ENCODE data around the gene CBX7. TPM values are rescaled to one million over a fixed set of nuclear protein-coding genes. Genes with fewer than 3 reads are reported as not detected.

Gene CBX7
- polyA plus RNA-seq, 1 experiment: 2.2 TPM

GRCh38 chr22:39115977-39116621, 36.4 kb downstream of the CBX7 start:
- Histone ChIP-seq H3K4me3 (ENCODE audit: low read depth, low read length) (no peak overlapping the region), H3K9me3 (ENCODE audit: control insufficient read depth, insufficient read depth, low read length) (no peaks in the 10 kb centered on the region), H3K27me3 (ENCODE audit: control insufficient read depth, insufficient read depth, low read length) (peaks cover 51% of the 10 kb centered on the region), H3K27ac (ENCODE audit: low read depth, low read length) (no peak overlapping the region)
- CTCF ChIA-PET: interaction anchor here (1.0 to 1.8 kb wide), 2 partner anchors 114 to 347 kb away, joined by 3 to 5 read pairs; no protein-coding TSS in a partner anchor
- POLR2A ChIA-PET: no interaction called here
- no peak for DNase-seq (ENCODE audit: low read depth, low spot score)
- TF ChIP-seq CTCF (IDR thresholded peaks at IDR 0.05; ENCODE audit: low read depth, low read length): no peak

- no peak overlapping the region for H3K4me3 ChIP-seq (ENCODE audit: low read depth, low read length)
- no peak for DNase-seq (ENCODE audit: low read depth, low spot score)
- H3K9me3 ChIP-seq (ENCODE audit: control insufficient read depth, insufficient read depth, low read length): no peaks in the 10 kb centered on the region
- no peak for TF ChIP-seq CTCF (IDR thresholded peaks at IDR 0.05; ENCODE audit: low read depth, low read length)
- no peak overlapping the region for H3K27ac ChIP-seq (ENCODE audit: low read depth, low read length)
- H3K27me3 ChIP-seq (ENCODE audit: control insufficient read depth, insufficient read depth, low read length): peaks cover 52% of the 10 kb centered on the region
- CTCF ChIA-PET: interaction anchor here (1.0 to 1.8 kb wide), 2 partner anchors 113 to 346 kb away, joined by 3 to 5 read pairs; no protein-coding TSS in a partner anchor
- POLR2A ChIA-PET: no interaction called here
Measured at GRCh38 chr22:39115570-39115969, 36.9 kb downstream of the CBX7 start.

- no peaks in the 10 kb centered on the region for H3K9me3 ChIP-seq (ENCODE audit: control insufficient read depth, insufficient read depth, low read length)
- H3K27me3 ChIP-seq (ENCODE audit: control insufficient read depth, insufficient read depth, low read length): peaks cover 49% of the 10 kb centered on the region
- no peak for DNase-seq (ENCODE audit: low read depth, low spot score)
- CTCF ChIA-PET: interaction anchor here (0.6 kb wide), 2 partner anchors 8 to 197 kb away, joined by 3 to 9 read pairs; no protein-coding TSS in a partner anchor
- H3K4me3 ChIP-seq (ENCODE audit: low read depth, low read length): no peak overlapping the region
- H3K27ac ChIP-seq (ENCODE audit: low read depth, low read length): no peak overlapping the region
- TF ChIP-seq CTCF (IDR thresholded peaks at IDR 0.05; ENCODE audit: low read depth, low read length): no peak
- POLR2A ChIA-PET: interaction anchor here (0.6 kb wide), 1 partner anchor 107 kb away, joined by 4 read pairs; no protein-coding TSS in a partner anchor
Measured at GRCh38 chr22:39114112-39114511, 38.4 kb downstream of the CBX7 start.

GRCh38 chr22:39110631-39111561, 41.6 kb downstream of the CBX7 start:
- CTCF ChIA-PET: interaction anchor here (0.7 kb wide), 2 partner anchors 11 to 107 kb away, joined by 3 to 5 read pairs; no protein-coding TSS in a partner anchor
- no peak for DNase-seq (ENCODE audit: low read depth, low spot score)
- H3K27me3 ChIP-seq (ENCODE audit: control insufficient read depth, insufficient read depth, low read length): peaks cover 43% of the 10 kb centered on the region
- TF ChIP-seq CTCF (IDR thresholded peaks at IDR 0.05; ENCODE audit: low read depth, low read length): no peak
- H3K9me3 ChIP-seq (ENCODE audit: control insufficient read depth, insufficient read depth, low read length): no peaks in the 10 kb centered on the region
- no peak overlapping the region for H3K4me3 ChIP-seq (ENCODE audit: low read depth, low read length)
- POLR2A ChIA-PET: no interaction called here
- no peak overlapping the region for H3K27ac ChIP-seq (ENCODE audit: low read depth, low read length)
